ENCODE results near the gene TTC22.

The TTC22 gene

DNA sequence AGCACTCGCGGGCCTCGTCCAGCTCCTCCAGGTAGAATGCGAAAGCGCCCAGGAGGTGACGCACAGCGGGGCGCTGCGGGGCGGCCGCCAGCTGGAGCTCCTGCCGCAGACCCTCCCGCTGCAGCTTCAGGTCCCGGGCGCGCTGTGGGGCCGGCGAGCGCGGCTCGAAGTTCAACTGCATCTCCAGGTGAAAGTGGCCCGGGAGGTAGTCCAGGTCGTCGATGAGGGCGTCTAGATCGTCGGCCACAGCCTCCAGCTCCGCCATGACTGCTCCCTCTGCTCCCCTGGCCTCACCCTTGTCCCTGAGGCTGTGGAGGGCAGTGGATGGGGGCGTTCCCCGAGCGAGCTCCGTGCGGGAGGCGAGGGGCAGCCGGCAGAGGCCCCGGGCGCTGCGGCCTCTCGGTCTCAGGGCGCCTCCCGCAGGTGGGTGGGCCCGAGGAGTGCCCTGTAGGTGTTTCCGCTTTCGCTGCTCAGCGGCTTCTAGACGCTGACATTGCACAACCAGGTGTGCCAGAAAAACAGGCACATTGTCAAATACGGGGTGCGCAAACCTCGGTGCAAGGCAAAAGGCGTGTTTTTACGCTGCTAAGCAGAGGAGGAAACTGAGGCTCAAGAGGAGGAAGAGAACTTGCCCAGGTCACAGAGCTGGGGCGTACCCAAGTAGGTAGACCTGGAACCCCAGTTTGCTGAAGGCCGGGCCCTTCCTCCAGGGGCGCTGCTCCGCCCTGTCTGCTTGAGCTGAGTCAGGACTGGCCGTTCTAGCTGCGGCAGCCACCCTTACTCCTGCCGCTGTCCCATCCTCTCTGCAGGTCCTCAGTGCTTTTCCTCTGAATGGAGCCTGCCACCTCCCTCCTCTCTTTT, at the start of gene TTC22:
TSS of gene TTC22 (minus strand) at position 425 of the 861 bp plus-strand sequence. CDS start at position 265, 160 bp downstream.
- DNase-seq (ENCODE audit: low read depth) = peak; percentile 38

DNA sequence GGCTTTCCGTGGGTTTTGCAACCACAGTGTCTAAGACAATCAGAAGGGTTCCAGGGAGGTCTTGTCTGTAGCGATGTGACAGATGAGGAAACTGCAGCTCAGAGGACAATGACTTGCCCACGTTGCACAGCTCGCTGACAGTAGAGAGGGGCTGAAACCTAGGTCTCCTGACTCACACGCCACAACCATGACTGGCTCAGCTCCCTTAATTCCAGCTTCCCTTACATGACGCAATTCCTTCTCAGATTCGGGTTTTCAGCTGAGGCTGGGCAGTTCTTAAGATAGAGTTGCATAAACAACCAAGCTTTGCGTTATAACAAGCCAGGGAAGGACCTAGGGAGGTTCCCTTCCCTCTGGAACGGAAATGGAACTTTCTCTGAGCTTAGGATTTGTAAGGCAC, 49.6 kb upstream of the TTC22 start:
- no peak for DNase-seq (ENCODE audit: low read depth)

DNA sequence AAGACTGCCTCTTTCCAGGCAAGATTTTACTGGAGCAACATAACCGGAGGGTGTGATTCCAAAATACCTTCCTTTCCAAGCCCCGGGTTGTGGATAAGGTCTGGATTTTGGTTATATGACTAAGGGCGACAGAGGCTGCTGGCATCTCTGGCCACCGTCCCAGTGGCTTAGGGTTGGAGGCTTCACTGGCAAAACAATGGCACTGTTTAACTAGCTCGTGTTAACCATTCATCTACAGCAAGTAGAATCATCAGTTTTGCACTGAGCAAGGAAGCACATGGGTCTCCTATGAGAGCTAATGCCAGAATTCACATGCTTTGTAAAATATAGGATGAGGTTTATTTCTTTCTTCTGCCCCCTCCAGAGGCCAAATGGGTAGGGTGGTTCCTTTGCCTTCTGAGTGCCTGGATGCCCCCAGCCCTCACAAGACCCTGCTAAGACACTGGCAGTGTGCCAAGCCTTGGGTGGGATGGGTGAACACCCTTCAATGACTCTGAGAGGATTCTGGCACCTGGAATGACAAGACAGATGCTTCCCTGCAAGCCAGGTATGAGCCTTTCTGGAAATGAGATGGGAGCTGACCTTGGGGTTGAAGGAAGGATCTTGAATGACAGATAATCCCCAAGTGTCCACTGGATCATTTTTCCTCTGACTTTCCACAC, 49.1 kb upstream of the TTC22 start:
- DNase-seq (ENCODE audit: low read depth) = no peak

DNA sequence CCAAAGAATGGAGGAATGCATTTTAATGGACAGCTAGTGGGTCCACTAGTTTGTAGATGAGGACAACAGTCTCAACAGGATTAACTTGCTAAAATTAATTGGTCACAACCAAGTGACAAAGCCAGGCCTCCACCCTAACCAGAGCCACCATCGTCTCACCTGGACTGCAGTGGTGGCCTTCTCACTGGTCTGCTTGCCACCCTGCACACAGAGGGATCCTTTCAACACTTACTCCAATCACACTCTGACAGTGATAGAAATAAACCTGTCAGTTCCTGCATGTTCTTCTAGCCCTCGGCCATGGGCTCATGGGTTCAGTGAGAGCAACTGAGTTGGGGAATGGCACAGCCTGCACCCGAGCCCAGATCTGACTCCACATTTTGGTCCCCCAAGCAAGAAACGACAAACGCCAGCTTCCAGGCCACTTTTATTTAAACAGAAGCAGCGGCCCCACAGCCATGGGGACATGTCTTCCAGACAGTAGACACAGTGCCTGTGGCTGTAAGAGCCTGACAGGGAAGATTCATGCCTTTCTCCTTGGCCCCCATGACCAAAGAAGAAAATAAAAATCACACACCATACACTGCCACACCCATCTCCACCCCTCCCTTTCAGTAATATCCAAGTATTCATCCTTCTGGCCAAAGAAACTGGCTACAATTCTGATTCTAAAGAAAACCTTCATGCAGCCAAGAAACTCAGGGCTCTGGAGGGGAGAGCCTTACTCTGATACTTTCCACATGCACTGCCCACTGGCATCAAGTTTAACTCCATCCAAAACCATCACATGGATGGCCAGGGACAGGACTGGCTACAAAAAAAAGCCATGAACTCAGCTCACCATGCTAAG, 48.3 kb upstream of the TTC22 start:
- DNase-seq (ENCODE audit: low read depth) = no peak

DNA sequence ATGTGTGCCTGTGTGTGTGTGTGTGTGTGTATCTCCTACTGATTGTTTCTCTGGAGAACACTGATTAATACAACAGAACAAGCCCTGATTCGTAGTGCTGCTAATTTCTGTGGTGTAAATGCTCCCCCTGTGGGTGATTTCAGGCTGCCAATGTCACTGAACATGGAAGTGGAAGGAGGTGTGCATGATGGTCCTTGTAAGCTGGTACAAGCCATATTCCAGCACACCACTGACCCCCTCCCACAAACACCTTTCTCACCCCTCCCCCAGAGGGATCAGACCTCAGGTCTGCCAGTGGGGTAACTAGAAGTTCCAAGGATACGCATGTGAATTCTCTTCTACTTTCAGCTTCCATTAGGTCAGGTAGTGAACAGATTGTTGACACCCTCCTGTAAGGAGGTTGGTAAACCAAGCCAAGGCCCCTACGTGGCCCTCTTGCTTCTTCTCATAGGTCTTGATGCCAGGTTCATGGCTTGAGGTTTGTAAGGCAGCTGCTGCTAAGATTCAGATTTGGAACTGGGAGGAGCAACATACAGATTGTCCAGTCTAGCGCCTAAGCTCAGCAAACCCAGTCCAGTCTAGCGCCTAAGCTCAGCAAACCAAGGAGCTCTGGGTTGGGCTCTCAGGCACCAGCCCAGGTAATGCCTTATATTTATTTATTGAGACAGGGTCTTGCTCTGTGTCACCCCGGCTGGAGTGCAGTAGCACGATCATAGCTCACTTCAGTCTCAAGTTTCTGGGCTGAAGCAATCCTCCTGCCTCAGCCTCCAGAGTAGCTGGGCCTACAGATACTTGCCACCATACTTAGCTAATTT, 47.2 kb upstream of the TTC22 start:
- no peak for DNase-seq (ENCODE audit: low read depth)

DNA sequence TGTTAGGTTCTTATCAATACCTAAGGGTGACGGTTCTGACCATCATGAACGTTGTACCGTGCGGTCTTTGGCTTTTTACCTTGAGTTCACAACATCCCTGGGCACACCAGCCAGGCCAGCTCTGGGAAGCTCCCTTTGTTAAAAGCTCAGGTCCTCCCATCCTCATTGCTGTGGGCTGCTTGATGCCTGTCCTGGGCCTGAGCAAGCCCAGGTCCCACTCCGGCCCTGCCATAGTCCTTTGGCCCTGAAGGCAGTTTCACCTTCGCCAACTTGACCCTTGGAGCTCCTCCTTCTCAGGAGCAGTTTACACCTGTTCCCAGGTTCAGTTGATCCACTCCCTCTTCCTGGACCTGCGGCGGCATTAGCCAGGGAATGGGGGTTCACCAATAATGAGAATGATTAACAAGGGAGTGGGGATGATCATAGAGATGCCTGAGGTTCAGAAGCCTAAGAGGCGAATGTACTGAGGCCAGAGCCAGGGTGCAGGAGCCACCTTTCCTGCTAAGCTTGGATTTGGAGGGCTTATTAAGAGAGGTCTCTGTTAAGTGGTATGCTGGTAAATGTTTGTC, 45.7 kb upstream of the TTC22 start:
- DNase-seq (ENCODE audit: low read depth) = no peak

DNA sequence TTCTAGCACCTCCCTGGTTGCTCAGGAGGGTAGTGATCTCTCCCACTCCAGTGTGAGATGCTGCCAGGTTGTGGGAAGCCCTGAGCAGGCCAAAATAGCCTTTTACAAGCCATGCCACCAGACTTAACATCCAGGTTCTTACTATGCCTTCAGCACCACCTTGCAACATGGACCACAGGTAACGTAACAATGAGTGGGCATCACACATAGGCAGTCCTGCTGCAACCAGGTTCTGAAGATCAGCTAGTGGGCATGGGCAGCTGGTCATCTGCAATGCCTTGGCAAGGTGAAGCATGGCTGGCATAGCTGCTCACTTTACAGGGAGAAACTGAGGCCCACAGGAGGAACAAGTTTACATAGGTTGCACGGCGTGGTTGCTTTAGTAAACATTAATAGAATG, 45.2 kb upstream of the TTC22 start:
- no peak for DNase-seq (ENCODE audit: low read depth)

DNA sequence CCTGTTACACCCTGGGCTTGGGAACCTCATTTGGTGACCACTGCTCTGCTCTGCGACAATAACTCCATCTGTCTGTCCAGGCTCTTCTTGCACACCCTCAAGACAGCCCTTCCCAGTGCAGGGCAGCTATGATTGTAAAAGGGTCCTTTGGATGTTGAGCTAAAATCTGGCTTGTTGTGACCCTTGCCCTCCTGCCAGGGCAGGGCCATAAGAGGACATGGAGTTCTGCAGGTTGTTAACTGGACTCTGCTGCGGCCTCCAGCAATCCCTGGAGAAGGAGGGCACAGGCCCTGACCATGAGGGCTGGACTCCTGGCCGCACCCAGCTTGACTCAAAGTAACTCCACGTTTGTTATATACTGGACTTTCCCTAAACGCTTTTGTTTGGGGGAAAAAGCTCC, 44.6 kb upstream of the TTC22 start:
- no peak for DNase-seq (ENCODE audit: low read depth)

DNA sequence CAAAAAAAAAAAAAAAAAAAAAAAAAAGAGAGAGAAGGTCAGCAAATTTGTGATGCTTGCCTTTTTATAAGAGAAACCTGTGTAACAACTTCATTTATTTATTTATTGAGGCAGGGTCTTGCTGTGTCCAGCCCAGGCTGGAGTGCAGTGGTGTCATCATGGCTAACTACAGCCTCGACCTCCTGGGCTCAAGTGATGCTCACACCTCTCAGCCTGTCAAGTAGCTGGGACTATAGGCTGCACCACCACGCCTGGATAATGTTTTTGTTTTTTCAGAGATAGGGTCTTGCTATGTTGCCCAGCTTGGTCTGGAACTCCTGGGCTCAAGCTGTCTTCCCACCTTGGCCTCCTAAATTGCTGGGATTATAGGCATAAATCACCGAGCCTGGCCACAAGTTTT, 43.4 kb upstream of the TTC22 start:
- DNase-seq (ENCODE audit: low read depth) = no peak

DNA sequence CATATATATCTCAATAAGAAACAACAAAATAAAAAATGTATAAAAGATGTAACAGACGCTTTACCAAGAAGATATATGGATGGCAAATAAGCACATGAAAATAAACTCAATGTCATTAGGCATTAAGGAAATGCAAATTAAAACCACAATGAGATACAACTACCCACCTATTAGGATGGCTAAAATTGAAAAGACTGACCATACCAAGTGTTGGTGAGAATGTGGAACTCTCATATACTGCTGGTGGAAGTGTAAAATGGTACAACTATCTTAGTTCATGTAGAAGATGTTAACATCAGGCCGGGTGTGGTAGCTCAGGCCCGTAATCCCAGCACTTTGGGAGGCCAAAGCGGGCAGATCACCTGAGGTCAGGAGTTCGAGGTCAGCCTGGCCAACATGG, 42.3 kb upstream of the TTC22 start:
- no peak for DNase-seq (ENCODE audit: low read depth)

DNA sequence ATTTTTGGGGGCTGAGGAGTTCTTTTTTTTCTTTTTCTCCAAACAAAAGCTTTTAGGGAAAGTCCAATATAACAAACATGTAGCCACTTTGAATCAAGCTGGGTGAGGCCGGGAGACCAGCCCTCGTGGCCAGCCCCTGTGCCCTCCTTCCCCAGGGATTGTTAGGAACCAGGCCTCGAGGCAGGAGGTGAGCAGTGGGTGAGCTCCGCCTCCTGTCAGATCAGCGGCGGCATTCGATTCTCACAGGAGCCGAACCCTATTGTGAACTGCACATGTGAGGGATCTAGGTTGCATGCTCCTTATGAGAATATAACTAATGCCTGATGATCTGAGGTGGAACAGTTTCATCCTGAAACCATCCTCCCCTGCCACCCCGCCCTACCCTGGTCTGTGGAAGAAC, 41.8 kb upstream of the TTC22 start:
- DNase-seq (ENCODE audit: low read depth) = no peak

DNA sequence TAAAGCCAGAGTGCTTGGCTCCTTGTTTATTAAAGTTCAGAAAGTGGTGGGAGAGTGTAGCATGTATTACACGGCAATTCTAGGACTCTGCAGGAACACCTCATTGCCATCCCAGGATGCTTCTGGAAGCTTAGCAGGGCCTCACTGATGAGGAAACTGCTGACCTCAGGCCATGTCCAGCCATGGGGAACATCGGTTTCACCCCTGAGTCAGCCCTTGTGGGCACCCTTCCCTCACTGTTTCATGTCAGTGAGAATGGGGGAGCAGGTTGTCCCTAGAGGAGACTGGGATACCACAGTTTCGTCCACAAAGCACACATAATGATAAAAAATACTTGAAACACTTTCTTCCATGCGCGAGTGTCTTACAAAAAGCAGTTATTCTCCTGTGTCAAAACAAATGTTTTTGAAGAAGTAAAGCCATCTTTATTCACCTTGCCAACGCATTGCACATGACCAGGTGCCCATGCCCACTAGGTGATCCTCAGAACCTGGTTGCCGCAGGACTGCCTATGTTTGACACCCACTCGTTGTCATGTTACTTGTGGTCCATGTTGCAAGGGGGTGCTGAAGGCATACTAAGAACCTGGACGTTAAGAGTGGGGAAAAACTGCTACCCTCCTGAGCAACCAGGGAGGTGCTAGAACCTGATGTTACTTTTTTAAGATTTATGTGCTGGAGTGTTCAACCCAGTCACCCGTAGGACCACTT, 41.2 kb upstream of the TTC22 start:
- DNase-seq (ENCODE audit: low read depth) = no peak

DNA sequence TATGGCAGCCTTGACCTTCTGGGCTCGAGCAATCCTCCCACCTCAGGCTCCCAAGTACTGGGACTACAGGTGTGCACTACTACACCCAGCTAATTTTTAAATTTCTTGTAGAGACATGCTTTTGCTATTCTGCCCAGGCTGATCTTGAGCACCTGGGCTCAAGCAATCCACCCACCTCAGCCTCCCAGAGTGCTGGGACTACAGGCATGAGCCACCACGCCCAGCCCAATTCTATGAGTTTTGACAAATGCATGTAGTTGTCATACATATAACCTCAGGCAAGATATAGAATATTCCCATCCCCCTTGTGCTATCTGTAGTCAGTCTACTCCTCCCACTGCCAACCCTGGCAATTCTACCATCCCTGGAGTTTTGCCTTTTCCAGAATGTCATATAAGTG, 38.7 kb upstream of the TTC22 start:
- no peak for DNase-seq (ENCODE audit: low read depth)

DNA sequence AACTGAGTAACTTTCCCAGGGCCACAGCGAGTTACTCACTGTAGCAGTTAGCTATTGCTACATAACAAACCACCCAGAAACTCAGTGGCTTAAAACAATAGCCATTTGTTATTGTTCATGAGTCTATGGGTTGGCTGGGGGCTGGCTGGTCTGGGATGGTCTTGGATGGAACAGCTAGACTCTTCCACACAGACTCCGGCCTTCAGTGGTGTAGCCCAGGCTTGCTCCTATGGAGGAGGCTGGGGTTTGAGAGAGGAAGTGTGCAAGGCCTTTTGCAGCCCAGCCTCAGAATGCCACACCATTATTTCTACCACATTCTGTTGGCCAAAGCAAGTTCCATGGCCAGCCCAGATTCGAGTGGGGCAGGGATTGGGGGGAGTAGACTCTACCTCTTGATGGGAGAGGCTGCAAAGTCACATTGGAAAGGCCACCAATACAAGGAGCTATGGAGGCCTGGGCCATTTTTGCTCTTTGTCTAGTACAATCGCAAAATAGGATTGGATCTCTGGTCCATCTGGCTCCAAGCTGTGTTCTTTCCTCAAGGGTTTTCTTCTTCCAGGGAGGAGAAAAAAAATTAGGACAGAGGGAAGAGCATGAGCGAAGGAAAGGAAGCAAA, 37.5 kb upstream of the TTC22 start:
- no peak for DNase-seq (ENCODE audit: low read depth)

DNA sequence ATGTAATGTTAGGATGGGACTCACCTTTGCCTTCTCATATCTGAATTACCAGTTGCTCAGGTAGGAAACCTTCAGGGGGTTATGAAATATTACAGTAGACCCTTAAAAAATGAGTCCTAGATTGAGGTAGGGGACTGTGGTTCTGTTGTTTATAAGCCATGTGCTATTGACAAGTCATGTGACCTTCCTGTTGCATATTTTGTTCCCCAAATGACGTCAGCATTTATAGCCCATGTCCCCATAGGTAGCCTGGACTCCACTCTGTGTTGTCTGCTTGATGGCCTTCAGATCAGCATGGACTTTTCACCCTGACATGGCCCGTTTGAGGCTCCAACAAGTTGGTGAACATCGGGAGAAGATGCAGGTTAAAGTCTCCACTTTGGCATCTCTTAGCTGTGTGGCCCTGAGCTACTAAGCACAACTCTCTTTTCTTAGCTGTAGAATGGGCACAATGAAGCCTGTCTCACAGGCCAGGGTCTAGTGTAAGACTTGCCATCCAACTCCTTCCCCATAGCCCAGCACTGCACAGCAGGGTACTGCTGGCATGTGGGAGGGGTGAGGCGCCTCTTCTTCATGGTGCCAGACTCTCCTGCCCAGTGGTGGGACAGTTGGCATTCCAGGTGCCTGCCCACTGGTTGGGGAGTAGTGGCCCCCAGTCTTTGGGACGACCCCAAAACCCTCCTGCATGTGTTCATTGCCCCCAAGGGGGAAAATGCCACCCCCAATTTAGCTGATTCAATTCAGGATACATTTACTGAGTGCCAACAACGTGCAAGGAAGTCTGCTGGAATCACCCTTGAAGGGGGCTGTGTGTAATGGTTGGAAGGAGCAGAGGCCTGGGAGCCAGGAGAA, 36.1 kb upstream of the TTC22 start:
- DNase-seq (ENCODE audit: low read depth) = no peak

DNA sequence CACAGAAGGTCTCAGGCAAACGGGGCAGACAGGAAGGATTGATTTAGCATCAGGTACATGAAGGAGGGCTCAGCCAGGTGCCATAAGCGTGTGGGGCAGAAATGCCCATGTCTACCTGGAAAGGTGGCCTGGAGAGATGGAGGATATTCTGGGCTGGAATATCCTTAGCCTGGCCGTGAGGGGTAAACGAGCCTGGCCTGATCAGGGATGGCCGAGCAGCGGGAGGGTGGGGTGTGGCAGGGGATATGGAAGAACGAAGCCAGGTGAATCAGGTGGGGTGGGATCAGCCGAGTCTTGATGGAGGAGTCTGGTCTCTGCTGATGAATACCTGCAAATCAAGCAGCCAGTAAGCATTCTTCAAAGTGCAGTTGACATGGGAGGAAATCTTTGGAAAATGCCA, 35.5 kb upstream of the TTC22 start:
- DNase-seq (ENCODE audit: low read depth) = no peak

DNA sequence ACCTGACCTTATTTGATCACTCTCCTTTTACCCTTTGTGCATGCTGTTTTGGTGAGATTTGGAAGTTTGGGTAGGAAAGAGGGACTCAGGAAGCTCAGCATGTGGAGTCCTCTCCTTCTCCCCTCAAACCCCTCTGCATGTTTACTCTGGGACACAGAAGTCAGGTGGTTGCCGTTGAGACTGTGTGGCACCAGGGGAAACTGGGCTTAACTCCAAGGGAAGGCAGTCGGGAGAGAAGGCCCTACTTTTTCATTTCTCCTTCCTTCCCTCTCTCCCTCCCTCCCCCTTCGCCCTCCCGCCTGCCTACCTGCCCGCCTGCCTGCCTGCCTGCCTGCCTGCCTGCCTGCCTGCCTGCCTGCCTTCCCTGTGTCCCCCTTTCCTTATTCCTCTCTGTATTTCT, 34.8 kb upstream of the TTC22 start:
- no peak for DNase-seq (ENCODE audit: low read depth)

DNA sequence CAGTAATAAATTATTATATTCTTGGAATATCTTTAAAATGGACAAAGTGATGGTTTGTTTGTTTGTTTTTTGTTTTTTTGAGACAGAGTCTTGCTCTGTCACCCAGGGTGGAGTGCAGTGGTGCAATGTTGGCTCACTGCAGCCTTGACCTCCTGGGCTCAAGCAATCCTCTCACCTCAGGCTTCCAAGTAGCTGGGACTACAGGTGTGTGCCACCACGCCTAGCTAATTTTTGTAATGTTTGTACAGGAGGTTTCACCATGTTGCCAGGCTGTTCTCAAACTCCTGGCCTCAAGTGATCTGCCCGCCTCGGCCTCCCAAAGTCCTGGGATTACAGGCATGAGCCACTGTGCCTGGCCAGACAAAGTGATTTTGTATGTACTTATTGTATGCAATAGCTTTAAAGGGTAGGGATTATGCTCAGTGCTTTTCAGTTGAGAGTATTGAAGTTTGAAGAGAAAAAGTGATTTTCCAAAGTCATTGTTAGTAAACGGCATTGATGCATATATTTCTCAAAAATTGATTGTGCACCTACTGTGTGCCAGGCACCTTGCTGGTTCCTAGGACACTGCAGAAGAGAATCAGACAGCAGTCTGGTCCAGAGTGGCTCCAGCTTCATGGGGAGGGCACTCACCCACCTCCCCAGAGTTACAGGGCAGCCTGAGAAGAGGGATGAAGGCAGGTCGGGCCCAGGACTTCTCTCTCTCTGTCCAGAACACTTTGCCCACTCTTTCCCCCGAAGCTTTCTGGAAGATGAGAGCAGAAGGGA, 34.2 kb upstream of the TTC22 start:
- no peak for DNase-seq (ENCODE audit: low read depth)

Data from T-helper 22 cell (primary cell).